ENCODE measurements around the gene SLC17A9. TPM values are rescaled to one million over a fixed set of nuclear protein-coding genes. Genes with fewer than 3 reads are reported as not detected.

SLC17A9 gene
- total RNA-seq, 1 donor from 2014 or later, result not detected

DNA sequence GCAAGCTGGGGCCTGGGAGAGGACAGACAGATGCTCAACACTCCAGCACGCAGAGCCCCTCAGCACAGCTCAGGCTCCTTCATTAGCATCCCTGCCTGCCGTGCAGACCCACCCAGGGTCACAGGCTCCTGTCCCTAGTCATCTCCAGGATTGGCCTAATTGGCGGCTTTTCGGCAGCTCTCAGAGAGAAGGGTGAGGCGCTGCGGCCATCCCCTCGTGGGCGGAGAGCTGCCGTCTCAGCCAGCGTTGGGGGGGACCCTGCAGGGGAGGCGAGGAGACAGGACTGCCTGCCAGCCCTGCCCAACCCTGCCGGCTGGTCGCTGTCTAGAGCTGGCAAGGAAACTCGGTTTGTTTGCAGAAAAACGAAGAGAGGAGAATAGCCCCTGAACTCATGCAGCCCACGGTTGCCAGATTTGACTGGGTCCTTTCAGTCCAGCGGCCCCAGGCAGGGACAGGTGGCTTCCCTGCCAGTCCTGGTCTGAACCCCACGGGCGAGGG is 27.4 kb downstream of the SLC17A9 start:
- peaks cover 89 to 92% (median 89%) of the 10 kb centered on the region in 3 donors for H3K27me3 ChIP-seq (ENCODE audit: control insufficient read depth in 3 of 3, insufficient read depth in 3 of 3, low read length in 3 of 3)
- H3K27ac ChIP-seq (ENCODE audit: low read depth, low read length), result no peak overlapping the region
- H3K9ac ChIP-seq (ENCODE audit: low read depth in 1 of 3, low read length in 3 of 3), result no peak overlapping the region
- H3K4me1 ChIP-seq (ENCODE audit: control insufficient read depth in 3 of 3, insufficient read depth in 3 of 3, low read length in 3 of 3), result no peaks in the 10 kb centered on the region
- H3K36me3 ChIP-seq (ENCODE audit: control insufficient read depth in 3 of 3, insufficient read depth in 3 of 3, low read length in 3 of 3), result no peaks in the 10 kb centered on the region
- no peak overlapping the region for H3K4me3 ChIP-seq (ENCODE audit: low read length in 3 of 3)
- H3K9me3 ChIP-seq (ENCODE audit: control insufficient read depth in 3 of 3, low read length in 3 of 3), result no peaks in the 10 kb centered on the region

DNA sequence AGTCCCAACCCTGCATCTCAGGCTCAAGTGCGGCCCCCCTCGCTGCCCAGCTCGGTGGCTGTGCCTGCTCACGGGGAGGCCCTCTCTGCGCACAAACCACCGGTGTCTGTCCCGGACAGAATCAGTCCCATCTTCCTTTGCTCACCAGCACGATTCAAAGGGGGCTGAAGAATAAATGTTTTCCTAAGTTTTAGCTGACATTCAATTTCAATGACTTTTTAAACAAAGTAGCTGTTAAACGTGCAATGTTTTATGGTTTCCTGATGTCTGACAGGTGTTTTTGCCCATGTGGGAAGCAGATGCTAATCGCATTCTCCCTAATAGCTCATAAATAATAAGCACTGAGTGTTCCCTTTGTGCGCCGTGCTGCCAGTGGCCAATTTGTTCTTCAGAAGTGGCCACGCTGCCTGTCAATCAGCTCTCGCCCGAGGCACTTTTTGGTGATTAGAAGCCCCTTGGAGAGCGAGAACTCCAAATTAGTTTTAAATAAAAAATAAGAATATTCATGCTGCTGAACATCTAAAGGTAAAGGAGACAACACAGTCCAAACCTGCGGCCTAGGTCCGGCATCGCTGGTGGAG is 28.0 kb downstream of the SLC17A9 start:
- Histone ChIP-seq H3K27me3 (ENCODE audit: control insufficient read depth in 3 of 3, insufficient read depth in 3 of 3, low read length in 3 of 3) (peaks cover 89% of the 10 kb centered on the region in 3 donors), H3K9ac (ENCODE audit: low read depth in 1 of 3, low read length in 3 of 3) (no peak overlapping the region), H3K4me3 (ENCODE audit: low read length in 3 of 3) (no peak overlapping the region), H3K36me3 (ENCODE audit: control insufficient read depth in 3 of 3, insufficient read depth in 3 of 3, low read length in 3 of 3) (no peaks in the 10 kb centered on the region), H3K27ac (ENCODE audit: low read depth, low read length) (no peak overlapping the region), H3K9me3 (ENCODE audit: control insufficient read depth in 3 of 3, low read length in 3 of 3) (no peaks in the 10 kb centered on the region), H3K4me1 (ENCODE audit: control insufficient read depth in 3 of 3, insufficient read depth in 3 of 3, low read length in 3 of 3) (no peaks in the 10 kb centered on the region)

- peaks cover 89 to 90% (median 89%) of the 10 kb centered on the region in 3 donors for H3K27me3 ChIP-seq (ENCODE audit: control insufficient read depth in 3 of 3, insufficient read depth in 3 of 3, low read length in 3 of 3)
- no peak overlapping the region for H3K27ac ChIP-seq (ENCODE audit: low read depth, low read length)
- no peak overlapping the region for H3K9ac ChIP-seq (ENCODE audit: low read depth in 1 of 3, low read length in 3 of 3)
- H3K4me3 ChIP-seq (ENCODE audit: low read length in 3 of 3), result no peak overlapping the region
- H3K9me3 ChIP-seq (ENCODE audit: control insufficient read depth in 3 of 3, low read length in 3 of 3), result no peaks in the 10 kb centered on the region
- no peaks in the 10 kb centered on the region for H3K4me1 ChIP-seq (ENCODE audit: control insufficient read depth in 3 of 3, insufficient read depth in 3 of 3, low read length in 3 of 3)
- H3K36me3 ChIP-seq (ENCODE audit: control insufficient read depth in 3 of 3, insufficient read depth in 3 of 3, low read length in 3 of 3), result no peaks in the 10 kb centered on the region
These were observed 28.5 kb downstream of the SLC17A9 start for GRCh38 chr20:62980970-62981369.

- Histone ChIP-seq H3K27me3 (ENCODE audit: control insufficient read depth in 3 of 3, insufficient read depth in 3 of 3, low read length in 3 of 3) (peaks cover 84 to 86% (median 85%) of the 10 kb centered on the region in 3 donors), H3K4me3 (ENCODE audit: low read length in 3 of 3) (no peak overlapping the region), H3K9me3 (ENCODE audit: control insufficient read depth in 3 of 3, low read length in 3 of 3) (no peaks in the 10 kb centered on the region), H3K9ac (ENCODE audit: low read depth in 1 of 3, low read length in 3 of 3) (no peak overlapping the region), H3K36me3 (ENCODE audit: control insufficient read depth in 3 of 3, insufficient read depth in 3 of 3, low read length in 3 of 3) (no peaks in the 10 kb centered on the region), H3K27ac (ENCODE audit: low read depth, low read length) (no peak overlapping the region), H3K4me1 (ENCODE audit: control insufficient read depth in 3 of 3, insufficient read depth in 3 of 3, low read length in 3 of 3) (no peaks in the 10 kb centered on the region)
These were observed 29.9 kb downstream of the SLC17A9 start for GRCh38 chr20:62982124-62983075.

- peaks cover 77 to 81% (median 79%) of the 10 kb centered on the region in 3 donors for H3K27me3 ChIP-seq (ENCODE audit: control insufficient read depth in 3 of 3, insufficient read depth in 3 of 3, low read length in 3 of 3)
- no peak overlapping the region for H3K27ac ChIP-seq (ENCODE audit: low read depth, low read length)
- H3K9ac ChIP-seq (ENCODE audit: low read depth in 1 of 3, low read length in 3 of 3), result no peak overlapping the region
- H3K9me3 ChIP-seq (ENCODE audit: control insufficient read depth in 3 of 3, low read length in 3 of 3), result no peaks in the 10 kb centered on the region
- H3K4me1 ChIP-seq (ENCODE audit: control insufficient read depth in 3 of 3, insufficient read depth in 3 of 3, low read length in 3 of 3), result no peaks in the 10 kb centered on the region
- H3K4me3 ChIP-seq (ENCODE audit: low read length in 3 of 3), result no peak overlapping the region
- H3K36me3 ChIP-seq (ENCODE audit: control insufficient read depth in 3 of 3, insufficient read depth in 3 of 3, low read length in 3 of 3), result no peaks in the 10 kb centered on the region
These were observed 30.7 kb downstream of the SLC17A9 start for GRCh38 chr20:62983210-62983609.

DNA sequence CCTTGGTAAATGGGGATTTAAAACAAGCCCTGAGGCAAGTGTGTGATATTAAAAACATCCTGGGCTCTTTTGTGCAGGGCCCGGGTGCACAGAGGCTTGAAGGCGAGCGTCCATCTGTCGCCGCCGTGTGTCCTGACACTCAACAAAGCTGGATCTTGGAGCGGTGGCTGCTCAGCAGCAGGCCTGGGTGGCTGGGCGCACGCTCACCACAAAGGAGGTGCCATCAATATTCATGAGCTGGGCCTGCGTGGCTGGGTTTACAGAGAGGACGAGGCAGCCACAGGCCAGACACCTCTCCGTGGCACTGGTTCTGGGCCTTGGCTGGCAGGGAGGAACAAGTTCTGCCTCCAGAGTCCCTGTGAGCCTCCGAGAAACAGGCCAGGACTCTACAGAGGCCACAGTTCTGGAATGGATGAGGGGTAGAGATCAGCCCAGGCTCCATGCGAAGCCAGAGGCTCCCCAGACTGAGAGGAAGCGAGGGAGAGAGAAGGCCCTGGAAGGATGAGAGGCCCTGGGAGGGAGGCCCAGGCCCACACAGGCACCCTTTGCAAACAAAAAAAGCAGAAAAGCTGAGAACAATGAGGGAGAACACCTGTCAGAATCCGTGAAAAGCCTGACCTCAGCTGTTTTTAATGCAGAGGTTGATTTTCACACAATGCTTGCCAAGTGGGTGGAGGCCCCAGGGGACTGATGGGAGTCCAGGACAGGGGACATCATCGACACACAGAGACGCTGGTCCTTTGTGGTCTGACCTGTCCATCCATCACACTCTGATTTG is 32.3 kb downstream of the SLC17A9 start:
- H3K27ac ChIP-seq (ENCODE audit: low read depth, low read length), result no peak overlapping the region
- H3K9me3 ChIP-seq (ENCODE audit: control insufficient read depth in 3 of 3, low read length in 3 of 3), result no peaks in the 10 kb centered on the region
- no peaks in the 10 kb centered on the region for H3K36me3 ChIP-seq (ENCODE audit: control insufficient read depth in 3 of 3, insufficient read depth in 3 of 3, low read length in 3 of 3)
- peaks cover 0 to 3% (median 0%) of the 10 kb centered on the region in 3 donors for H3K4me1 ChIP-seq (ENCODE audit: control insufficient read depth in 3 of 3, insufficient read depth in 3 of 3, low read length in 3 of 3)
- H3K9ac ChIP-seq (ENCODE audit: low read depth in 1 of 3, low read length in 3 of 3), result no peak overlapping the region
- no peak overlapping the region for H3K4me3 ChIP-seq (ENCODE audit: low read length in 3 of 3)
- peaks cover 67 to 75% (median 70%) of the 10 kb centered on the region in 3 donors for H3K27me3 ChIP-seq (ENCODE audit: control insufficient read depth in 3 of 3, insufficient read depth in 3 of 3, low read length in 3 of 3)

GRCh38 chr20:62985444-62985778 is 32.9 kb downstream of the SLC17A9 start:
- no peaks in the 10 kb centered on the region for H3K9me3 ChIP-seq (ENCODE audit: control insufficient read depth in 3 of 3, low read length in 3 of 3)
- no peaks in the 10 kb centered on the region for H3K36me3 ChIP-seq (ENCODE audit: control insufficient read depth in 3 of 3, insufficient read depth in 3 of 3, low read length in 3 of 3)
- peaks cover 62 to 72% (median 67%) of the 10 kb centered on the region in 3 donors for H3K27me3 ChIP-seq (ENCODE audit: control insufficient read depth in 3 of 3, insufficient read depth in 3 of 3, low read length in 3 of 3)
- H3K4me1 ChIP-seq (ENCODE audit: control insufficient read depth in 3 of 3, insufficient read depth in 3 of 3, low read length in 3 of 3), result peaks cover 0 to 3% (median 0%) of the 10 kb centered on the region in 3 donors
- H3K27ac ChIP-seq (ENCODE audit: low read depth, low read length), result no peak overlapping the region
- H3K9ac ChIP-seq (ENCODE audit: low read depth in 1 of 3, low read length in 3 of 3), result no peak overlapping the region
- H3K4me3 ChIP-seq (ENCODE audit: low read length in 3 of 3), result no peak overlapping the region

DNA sequence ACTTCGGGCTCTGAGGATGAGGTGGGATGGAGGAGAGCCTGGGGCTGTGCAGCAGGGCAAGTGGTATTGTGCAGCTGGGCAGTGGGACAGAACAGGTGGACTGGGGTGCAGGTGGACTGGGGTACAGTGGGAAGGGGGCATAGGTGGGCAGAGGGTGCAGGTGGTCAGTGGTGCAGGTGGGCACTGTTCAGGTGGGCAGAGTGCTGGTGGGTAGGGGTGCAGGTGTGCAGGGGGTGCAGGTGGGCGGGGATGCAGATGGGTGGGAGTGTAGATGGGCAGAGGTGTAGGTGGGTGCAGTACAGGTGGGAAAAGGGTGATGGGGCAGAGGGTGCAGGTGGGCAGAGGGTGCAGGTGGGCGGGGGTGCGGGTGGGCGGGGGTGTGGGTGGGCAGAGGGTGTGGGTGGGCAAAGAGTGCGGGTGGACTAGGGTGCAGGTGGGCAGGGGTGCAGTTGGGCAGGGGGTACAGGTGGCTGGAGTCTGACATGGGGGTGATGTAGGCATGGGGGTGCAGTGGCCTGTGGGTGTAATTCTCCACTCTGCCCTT is 33.8 kb downstream of the SLC17A9 start:
- Histone ChIP-seq H3K4me3 (ENCODE audit: low read length in 3 of 3) (no peak overlapping the region), H3K4me1 (ENCODE audit: control insufficient read depth in 3 of 3, insufficient read depth in 3 of 3, low read length in 3 of 3) (peaks cover 0 to 3% (median 0%) of the 10 kb centered on the region in 3 donors), H3K9me3 (ENCODE audit: control insufficient read depth in 3 of 3, low read length in 3 of 3) (no peaks in the 10 kb centered on the region), H3K36me3 (ENCODE audit: control insufficient read depth in 3 of 3, insufficient read depth in 3 of 3, low read length in 3 of 3) (no peaks in the 10 kb centered on the region), H3K27me3 (ENCODE audit: control insufficient read depth in 3 of 3, insufficient read depth in 3 of 3, low read length in 3 of 3) (peaks cover 62 to 73% (median 68%) of the 10 kb centered on the region in 3 donors), H3K27ac (ENCODE audit: low read depth, low read length) (no peak overlapping the region), H3K9ac (ENCODE audit: low read depth in 1 of 3, low read length in 3 of 3) (no peak overlapping the region)

- Histone ChIP-seq H3K27ac (ENCODE audit: low read depth, low read length) (no peak overlapping the region), H3K4me3 (ENCODE audit: low read length in 3 of 3) (no peak overlapping the region), H3K9ac (ENCODE audit: low read depth in 1 of 3, low read length in 3 of 3) (no peak overlapping the region), H3K4me1 (ENCODE audit: control insufficient read depth in 3 of 3, insufficient read depth in 3 of 3, low read length in 3 of 3) (peaks cover 0 to 3% (median 0%) of the 10 kb centered on the region in 3 donors), H3K9me3 (ENCODE audit: control insufficient read depth in 3 of 3, low read length in 3 of 3) (no peaks in the 10 kb centered on the region), H3K36me3 (ENCODE audit: control insufficient read depth in 3 of 3, insufficient read depth in 3 of 3, low read length in 3 of 3) (no peaks in the 10 kb centered on the region), H3K27me3 (ENCODE audit: control insufficient read depth in 3 of 3, insufficient read depth in 3 of 3, low read length in 3 of 3) (peaks cover 62 to 69% (median 67%) of the 10 kb centered on the region in 3 donors)
These were observed 34.6 kb downstream of the SLC17A9 start for GRCh38 chr20:62987114-62987513.

Measured in skeletal muscle tissue (tissue), 4 donors.